NCI-H1417 treated with DMSO at 0.1 percent for 48 hours (cell line): ENCODE results near the gene PPIP5K1.
"Not testable (repeated sequence)": the region's sequence is repeated elsewhere in the genome, so short reads cannot be mapped to it uniquely, and the experiment has no call there.

Experiments used
- DNase-seq: peaks from one replicate; lab custom pipeline; 2025; lab: John Stamatoyannopoulos, UW

Gene PPIP5K1

DNA sequence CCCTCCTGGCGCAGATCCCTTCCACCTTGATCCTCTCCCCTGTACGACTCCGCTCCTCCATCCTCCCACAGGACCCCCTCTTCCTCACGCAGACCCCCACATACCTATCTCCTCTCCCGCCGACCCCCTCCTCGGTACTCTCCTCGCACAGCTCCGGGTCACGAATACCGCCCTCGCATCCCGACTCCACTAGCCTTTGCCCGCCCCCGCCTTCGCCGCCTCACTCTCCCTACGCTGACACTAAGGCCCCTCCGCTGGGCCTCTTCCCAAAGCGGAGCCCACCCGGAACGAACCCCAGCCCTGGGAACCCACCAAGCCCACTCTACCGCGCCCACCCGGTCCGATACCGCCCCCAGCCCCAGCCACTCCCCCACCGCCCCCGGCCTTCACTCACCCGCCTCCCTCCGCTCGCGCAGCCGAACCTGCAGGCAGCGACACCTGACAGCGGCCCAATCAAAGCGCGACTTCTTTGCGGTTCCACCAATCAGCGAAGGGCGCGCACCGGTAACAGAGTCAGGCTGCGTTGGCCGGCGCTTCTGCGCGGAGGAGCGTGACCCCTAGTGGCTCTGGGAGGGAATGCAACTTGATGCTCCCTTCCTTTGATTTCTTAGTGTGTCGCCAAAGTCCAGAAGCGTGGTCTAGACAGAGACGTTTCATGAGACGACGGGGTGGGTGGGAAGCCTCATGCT, at the start of gene PPIP5K1:
PPIP5K1 (minus strand) TSS at position 431 of the 689 bp plus-strand sequence. CDS start 5,704 bp downstream, outside the sequence.
- DNase-seq: not testable (repeated sequence)

DNA sequence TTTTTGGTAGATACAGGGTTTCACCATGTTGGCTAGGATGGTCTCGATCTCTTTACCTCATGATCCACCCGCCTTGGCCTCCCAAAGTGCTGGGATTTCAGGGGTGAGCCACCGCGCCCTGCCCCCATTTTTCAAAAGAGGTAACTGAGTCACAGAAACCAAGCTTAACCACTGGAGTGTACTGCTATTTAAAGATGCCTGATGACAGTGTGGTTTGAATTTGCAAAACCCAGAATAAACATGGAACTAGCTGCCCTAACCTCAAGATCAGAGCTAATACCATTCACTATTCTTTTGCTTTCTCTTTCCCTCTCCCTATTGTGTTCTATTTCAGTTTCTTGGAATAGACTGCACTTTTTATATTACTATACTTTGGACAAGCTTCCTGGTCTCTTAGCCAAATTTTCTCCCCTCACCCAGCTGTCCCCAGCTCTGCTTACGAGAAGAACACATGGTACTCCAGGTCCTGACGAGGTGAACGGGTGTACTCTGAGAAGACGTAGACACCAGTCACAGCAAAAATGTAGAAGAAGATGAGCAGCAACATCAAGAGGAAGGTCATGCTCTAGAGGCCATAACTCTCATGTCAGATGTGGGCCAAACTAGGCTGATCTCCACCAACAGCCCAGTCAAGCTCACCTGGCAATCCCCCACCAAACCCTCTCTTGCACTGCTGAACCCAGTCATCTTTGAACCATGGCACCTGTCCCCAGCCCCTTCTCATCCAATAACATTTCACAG, 48.6 kb upstream of the PPIP5K1 start:
- not testable (repeated sequence) for DNase-seq

DNA sequence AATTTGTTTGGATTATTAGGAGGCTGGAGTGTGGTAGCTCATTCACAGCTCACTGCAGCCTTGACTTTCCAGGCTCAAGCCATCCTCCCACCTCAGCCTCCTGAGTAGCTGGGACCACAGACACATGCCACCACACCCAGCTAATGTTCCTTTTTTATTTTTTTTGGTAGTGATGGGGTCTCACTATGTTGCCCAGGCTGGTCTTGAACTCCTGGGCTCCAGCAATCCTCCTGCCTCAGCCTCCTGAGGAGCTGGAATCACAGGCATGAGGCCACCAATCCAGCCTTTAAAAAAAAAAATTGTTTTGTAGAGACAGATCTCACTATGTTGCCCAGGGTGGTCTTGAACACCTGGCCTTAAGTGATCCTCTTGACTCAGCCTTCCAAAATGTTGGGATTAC, 36.9 kb upstream of the PPIP5K1 start:
- DNase-seq: not testable (repeated sequence)

DNA sequence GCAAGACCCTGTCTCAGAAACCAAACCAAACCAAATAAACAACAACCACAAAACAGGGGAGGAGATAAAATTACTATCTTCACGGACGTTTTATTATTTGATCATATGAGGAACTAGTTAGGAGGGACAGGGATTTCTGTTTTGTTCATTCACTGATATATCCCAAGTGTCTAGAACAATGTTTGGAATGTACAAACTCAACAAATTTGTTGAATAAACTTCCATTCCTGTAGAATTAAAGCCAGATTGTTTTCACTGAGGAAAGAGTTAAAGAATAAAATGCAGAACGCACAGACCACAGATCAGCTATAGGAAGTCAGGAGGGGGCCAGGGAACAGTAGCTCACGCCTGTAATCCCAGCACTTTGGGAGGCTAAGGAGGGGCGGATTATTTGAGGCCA, 35.1 kb upstream of the PPIP5K1 start:
- no peak for DNase-seq

DNA sequence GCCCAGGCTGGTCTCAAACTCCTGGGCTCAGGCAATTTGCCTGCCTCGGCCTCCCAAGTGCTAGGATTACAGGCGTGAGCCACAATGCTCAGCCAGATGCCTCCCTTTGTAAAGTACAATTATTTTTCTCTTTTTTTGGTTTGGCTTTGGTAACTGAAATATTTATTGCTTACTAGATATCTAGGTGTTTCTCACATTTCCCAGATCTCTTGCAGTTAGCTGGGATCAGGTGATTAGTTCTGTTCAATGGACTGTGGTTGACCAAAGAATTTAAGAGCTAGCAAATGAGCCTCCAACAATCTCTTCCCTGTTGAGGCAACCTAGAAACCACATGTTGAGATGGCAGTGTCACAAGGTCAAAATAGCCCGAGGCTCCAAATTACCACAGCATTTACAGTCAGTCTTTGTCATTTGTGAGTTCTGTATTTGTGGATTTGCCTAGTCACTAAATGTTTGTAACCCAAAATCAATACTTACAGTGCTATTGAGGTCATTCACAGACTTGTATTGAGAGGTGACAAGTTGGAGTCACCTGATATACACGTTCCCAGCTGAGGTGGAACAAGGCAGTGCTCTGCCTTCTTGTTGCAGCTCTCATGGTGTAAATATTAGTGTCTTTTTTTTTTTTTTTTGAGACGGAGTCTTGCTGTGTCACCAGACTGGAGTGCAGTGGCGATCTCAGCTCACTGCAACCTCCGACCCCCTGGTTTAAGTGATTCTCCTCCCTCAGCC, 32.2 kb upstream of the PPIP5K1 start:
- not testable (repeated sequence) for DNase-seq

DNA sequence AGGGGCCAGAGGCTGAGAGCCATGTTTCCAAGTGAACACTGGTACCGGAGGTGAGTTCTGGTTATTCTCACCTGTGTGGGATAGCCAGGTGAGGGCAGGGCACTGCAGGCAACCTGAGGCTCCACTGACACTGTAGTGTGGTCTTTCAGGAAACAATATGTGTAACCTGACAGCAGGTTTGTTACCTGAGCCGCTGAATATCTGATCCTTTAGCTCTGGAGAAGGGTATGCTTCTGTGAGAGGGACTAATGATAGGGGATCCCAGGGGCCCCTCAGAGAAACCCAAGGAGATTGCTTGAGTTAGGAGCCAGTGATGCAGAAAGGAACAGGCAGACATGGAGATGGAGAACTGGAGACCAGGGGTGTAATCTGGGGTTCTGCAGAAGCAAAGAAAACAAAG, 28.7 kb upstream of the PPIP5K1 start, which contains the start of gene STRC:
STRC (minus strand) TSS at position 101 of the 400 bp plus-strand sequence; CDS start at position 23, 78 bp downstream.
- DNase-seq: not testable (repeated sequence)

DNA sequence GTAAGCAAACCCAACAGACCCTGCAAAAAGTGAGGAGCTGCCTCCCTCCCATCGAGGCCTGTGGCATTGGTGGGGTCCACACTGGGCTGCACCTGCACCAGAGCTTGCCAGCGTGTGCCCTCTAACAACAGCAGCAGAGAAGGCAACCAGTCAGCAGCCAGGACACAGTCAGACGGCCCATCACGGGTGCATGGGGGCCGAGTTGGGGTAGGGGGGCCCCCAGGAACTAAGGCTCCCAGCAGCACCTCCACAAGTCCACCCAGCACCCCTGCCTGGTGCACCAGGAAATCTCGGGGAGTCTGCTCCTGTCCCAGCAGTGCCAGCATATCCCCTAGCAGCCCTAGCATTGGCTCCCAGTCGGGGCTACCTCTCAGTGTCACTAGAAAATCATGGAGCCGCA, 27.7 kb upstream of the PPIP5K1 start:
- DNase-seq: not testable (repeated sequence)

DNA sequence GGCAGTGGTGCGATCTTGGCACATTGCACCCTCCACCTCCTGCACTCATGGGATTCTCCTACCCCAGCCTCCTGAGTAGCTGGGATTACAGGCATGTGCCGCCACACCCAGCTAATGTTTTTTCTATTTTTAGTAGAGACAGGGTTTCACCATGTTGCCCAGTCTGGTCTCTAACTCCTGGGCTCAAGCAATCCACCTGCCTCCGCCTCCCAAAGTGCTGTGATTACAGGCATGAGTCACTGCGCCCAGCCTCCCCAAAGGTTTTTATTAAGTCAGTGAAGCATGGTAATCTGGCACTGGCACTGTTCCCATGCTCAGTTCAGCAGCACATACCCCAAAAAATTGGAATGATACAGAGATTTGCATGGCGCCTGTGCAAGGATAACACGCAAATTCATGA, 12.2 kb upstream of the PPIP5K1 start:
- DNase-seq: not testable (repeated sequence)

DNA sequence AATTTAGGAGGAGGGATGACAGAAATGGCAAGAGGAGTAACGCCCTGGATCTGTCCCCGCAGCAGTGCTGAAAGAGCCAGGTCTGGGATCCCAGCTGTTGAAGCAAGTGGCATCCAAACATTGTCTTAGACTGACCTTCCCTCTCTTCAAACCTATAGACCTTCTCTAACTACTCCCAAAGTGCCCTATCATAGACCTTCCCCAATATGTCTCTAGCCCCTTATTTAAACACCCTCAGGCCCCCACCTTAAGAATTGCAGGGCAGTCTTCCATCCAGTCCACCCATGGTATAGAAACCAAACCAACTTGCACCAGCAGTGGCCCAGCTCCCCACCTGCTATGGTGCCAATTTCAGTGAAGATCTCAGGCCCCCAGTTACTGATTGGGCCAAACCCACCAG, 10.2 kb upstream of the PPIP5K1 start:
- not testable (repeated sequence) for DNase-seq

DNA sequence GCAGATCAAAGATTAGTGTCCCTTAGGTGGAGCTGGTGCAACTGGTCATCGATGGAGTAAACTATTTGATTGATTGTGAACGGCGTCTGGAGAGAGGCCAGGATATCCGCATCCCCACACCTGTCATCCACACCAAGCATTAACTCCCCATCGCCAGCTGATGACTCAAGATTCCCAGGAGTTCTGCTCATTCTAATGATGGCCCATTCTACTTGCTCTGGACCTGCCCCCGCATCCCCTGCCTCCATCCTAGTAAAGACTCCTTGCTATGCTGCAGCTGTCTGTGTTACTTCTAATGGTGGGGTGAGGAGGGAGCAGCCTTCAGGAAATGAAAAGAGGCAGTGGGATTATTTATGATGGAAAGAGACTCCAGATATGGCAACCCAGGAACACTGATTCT, 9.1 kb upstream of the PPIP5K1 start:
- not testable (repeated sequence) for DNase-seq

DNA sequence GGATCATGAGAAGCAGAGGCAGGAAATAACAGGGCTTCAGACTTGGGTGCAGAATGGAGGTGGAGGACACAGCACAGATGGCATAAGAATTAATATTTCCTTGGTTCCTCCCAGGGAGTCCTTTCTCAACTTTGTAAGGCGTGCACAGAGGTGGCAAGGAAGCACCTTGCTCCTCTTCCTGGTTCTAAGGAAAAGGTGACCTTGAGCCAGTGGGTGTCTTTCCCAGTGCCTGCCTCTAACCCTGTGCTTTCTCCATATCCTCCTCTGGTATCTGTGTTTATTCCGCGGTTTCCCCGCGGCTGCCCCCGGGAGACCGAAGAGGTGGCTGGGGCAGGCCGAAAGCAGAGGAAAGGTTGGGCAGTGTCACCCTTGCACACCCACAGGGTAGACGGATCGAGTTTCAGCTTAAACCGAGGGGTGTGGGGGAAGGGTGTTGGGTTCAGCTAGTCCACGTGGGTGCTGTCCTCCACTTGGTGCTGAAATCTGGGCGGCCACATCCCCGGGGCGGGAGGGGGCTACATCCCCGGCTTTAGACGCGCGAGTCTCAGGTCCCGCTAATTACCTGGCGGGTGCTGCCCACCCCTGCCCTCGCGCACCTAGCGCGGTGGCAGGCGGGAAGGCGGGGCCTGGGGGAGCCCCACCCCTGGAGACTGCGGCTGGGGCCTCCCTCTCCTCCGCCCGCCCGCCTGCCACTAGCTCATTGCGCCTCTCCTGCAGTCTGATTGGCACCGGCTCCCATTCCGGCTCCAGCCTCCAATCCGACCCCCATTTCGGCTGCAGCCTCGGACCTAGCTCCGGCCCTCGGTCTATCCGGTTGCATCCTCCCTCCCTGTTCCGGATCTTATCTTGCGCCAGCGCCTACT, 3.6 kb upstream of the PPIP5K1 start, which contains the start of gene CKMT1B:
CKMT1B (plus strand) TSS at position 700 of the 863 bp plus-strand sequence. CDS start 192 bp downstream, outside the sequence.
- DNase-seq: not testable (repeated sequence)

DNA sequence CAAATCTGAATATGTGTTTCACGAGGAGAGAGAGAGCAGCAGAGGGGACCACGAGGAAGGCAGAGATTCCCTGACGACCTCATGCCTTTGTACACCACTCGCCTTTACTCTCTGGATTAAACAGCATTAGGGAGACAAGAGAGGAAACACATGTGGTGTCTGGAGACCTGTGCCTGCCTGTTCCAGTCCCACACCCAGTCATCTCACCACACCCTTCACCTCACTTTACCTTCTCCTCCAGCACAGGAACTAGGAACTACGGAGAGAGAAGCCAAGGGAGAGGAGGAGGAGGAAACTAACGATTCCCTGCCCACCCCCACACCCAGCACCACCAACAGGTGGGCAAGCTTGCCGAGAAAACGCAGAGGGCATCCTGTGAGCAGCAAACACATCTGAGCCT, 2.8 kb upstream of the PPIP5K1 start:
- not testable (repeated sequence) for DNase-seq

DNA sequence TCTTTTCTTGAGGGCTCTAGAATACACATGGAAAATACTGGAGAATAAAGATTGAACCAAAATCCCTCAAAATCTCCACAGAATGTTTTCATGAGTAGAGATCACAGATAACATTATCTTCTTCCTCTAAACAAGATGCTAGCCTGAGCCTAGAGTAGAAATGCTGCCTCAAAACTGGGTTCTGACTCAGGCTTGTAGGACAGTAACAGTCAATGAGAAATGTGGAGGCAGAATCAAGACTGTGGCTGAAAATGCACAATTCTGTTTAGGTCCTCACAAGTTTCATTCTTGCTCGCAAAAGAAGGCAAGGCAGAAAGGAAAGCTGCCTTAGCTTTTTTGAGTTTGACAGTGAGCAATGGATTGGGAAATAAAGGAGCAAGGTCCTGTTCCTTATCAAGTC, 15.4 kb downstream of the PPIP5K1 start:
- not testable (repeated sequence) for DNase-seq

DNA sequence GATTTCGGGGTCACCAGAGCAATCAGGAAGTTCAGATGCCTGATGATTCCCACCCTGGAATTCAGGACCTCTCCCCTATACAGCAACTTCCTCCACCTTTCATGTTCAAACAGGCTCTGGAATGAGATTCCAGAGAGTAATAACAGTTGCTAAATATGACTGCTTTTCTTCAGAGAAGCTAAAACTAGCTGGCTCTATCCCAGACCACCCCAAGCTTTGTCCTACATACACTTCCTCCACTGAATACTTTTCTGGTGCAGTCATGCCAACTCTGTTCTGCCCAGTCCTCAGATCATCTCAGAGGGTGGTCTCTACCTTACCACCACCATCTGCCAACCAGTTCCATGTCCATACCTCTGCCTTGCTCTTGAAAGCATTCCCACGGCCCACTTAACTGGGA, 23.4 kb downstream of the PPIP5K1 start:
- not testable (repeated sequence) for DNase-seq

DNA sequence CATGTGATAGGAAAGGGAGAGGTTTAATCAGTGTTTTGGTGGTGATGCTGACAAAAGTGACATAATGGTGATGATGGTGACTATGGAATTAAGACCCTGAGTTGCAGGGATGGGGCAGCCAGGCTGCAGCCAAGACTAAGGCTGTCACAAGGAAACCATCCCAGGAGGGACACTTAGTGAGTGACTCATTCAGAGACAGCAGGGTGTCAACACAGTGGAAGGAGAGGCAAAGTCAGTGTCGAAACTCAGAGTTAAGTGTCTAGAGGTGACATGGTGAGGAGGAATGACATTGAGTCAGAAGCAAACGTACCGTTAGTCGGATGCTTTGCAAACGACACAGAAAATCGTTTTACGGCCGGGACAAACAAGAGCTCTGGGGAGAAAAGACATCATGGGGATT, 26.2 kb downstream of the PPIP5K1 start:
- DNase-seq: not testable (repeated sequence)

DNA sequence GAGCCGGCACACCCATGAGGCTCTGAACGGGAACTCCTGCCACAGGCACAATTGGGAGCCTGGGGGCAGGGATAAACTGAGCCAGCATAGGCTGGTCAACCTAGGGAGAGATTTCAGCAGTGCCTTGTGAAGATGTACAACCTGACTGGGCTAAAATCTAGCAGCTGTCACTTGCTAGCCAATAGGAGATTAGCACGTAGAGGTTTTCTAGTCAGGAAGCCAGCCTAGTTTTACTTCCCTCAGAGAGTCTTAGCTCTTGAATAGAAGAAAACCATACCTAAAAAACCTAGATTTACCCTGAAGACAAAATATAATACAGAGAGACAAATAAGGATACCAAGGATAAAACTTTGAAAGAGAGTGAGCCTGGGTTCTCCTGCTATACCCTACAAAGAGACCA, 27.3 kb downstream of the PPIP5K1 start:
- DNase-seq: not testable (repeated sequence)

DNA sequence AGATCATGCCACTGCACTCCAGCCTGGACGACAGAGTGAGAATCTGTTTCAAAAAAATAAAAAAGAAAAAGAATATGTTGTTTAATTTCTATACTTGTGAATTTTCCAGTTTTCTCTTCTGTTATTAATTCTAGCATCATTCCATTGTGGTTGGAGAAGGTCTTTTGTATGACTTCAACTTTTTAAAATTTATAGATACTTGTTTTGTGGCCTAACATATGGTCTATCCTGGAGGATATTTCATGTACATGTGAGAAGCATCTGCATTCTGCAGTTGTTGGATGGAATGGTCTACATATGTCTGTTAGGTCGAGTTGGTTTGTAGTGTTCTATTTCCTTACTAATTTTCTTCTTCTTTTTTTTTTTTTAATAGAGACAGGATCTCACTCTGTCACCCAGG, 37.0 kb downstream of the PPIP5K1 start:
- DNase-seq: no peak

DNA sequence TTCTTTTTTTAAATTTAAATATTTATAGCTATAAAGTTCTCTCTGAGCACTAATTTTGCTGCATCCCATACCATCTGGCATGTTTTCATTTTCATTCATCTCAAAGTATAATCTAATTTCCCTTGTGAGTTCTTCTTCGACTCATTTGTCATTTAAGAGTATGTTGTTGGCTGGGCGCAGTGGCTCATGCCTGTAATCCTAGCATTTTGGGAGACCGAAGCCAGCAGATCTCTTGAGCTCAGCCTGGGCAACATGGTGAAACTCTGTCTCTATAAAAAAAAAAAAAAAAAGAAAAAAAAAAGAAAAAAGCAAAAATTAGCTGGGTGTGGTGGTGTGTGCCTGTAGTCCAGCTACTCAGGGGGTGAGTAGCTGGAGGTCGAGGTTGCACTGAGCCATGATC, 37.8 kb downstream of the PPIP5K1 start:
- DNase-seq: no peak

DNA sequence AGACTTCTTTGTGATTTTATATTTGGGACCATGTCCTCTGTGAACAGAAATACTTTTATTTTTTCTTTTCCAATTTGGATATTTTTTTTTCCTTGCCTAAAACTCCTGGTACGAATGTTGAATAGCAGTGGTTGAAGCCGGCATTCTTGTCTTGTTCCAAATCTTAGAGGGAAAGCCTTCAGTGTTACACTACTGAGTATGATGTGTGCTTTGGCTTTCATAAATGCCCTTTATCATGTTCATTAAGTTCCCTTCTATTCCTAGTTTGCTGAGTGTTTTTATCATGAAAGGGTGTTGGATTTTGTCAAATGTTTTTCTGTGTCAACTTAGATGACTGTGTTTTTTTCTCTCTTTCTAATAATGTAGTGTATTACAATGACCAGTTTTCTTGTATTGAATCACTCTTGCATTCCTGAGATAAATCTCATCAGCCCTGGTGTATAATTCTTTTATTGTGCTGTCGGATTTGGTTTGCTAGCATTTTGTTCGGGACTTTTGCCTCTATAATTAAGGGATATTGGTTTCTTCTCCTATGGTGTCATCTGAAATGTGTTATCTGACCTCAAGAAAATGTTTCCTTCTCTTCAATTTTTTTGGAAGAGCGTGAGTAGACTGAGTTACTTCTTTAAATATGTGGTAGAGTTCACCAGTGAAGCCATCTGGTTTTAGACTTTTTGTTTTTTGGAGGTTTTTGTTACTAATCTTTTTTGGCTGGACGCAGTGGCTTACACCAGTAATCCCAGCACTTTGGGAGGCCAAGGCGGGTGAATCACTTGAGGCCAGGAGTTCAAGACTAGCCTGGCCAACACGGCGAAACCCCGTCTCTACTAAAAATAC, 39.3 kb downstream of the PPIP5K1 start:
- DNase-seq: no peak

DNA sequence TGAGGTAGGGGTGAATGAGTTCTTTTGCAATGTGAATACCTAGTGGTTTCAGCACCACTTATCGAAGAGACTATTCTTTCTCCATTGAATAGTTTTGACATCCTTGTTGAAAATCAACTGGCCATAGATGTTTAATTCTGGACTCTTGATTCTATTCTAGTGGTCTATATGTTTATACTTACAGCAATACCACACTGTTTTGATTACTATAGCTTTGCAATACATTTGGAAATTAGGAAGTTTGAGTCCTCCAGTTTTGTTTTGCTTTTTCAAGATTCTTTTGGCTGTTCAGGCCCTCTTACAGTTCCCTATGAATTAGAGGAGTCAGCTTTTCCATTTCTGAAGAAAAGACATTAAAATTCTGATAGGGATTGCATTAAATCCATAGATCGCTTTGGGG, 42.5 kb downstream of the PPIP5K1 start:
- DNase-seq: no peak

DNA sequence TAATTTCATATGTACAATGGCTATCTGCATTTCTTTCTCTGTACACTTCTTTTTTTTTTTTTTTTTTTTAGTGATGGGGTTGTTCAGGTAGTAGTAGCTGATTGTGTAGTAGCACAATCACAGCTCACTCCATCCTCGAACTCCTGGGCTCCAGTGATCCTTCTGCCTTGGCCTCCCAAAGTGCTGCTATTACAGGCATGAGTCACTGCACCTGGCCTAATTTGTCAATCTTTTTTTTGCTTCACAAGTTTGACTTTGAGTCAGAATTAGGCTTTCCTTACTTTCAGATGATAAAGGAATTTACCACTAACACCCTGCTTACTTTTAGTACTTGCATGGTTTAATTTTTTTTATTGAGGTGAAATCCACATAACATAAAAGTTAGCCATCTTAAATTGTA, 44.6 kb downstream of the PPIP5K1 start:
- no peak for DNase-seq
